SK-N-SH (cell line): Measurements from ENCODE around the gene GALNS. TPM values are rescaled to one million over a fixed set of nuclear protein-coding genes. Genes with fewer than 3 reads are reported as not detected.
A peak's percentile ranks its signal among the peaks of the same experiment; 100 is the strongest.

Experiments
- CTCF ChIA-PET: fragments of 300-600, 350-600 bp; formaldehyde crosslinking; extraction: SDS; loops from one replicate; lab custom pipeline; 2021; lab: Yijun Ruan, JAX
- POLR2A ChIA-PET: fragments of 350-600 bp; sonication (Branson Sonifier 250); formaldehyde crosslinking; extraction: SDS; loops from one replicate; lab custom pipeline; 2020; ENCODE audit warnings: antibody characterized with exemption, inconsistent platforms; lab: Yijun Ruan, JAX
- DNase-seq: peaks from one replicate; pipeline ENCODE4 v3.0.0; 2012
- H2AFZ ChIP-seq: fragments of 200-600 bp; sonication (generic); 2 replicates; pipeline ENCODE4 v1.8.1; 2016; ENCODE audit warnings: antibody characterized with exemption, mild to moderate bottlenecking, low read depth
- H3F3A ChIP-seq: fragments of 200-600 bp; sonication (generic); replicated peaks from 2 replicates; pipeline ENCODE3; 2016; ENCODE audit warnings: antibody characterized with exemption, mild to moderate bottlenecking; ENCODE audit not compliant: insufficient read depth
- H3K27ac ChIP-seq, 2 experiments: fragments of 200-500 bp in 1 of 2; fragments of 200-600 bp in 1 of 2; sonication (Bioruptor generic) in 1 of 2; sonication (generic), shearing (Covaris generic) in 1 of 2; 2 replicates each; pipeline versions ENCODE4 v1.5.1 to v1.6.1; 2014 to 2016; ENCODE audit warnings: low read depth in 2 of 2, inconsistent platforms in 1 of 2, low read length in 1 of 2, mild to moderate bottlenecking in 1 of 2, mixed read lengths in 1 of 2
- H3K27me3 ChIP-seq: fragments of 200-600 bp; sonication (generic), shearing (Covaris generic); 2 replicates; pipeline ENCODE4 v1.6.1; 2016; ENCODE audit warnings: mixed run types; ENCODE audit not compliant: insufficient read depth
- H3K36me3 ChIP-seq, 2 experiments: fragments of 200-500 bp in 1 of 2; fragments of 200-600 bp in 1 of 2; sonication (Bioruptor generic) in 1 of 2; sonication (generic) in 1 of 2; replicated peaks in 1 of 2; 2 replicates each; pipeline versions ENCODE3 to v1.5.1; 2014 to 2016; ENCODE audit warnings: low read length in 1 of 2, mild to moderate bottlenecking in 1 of 2; ENCODE audit not compliant: insufficient read depth in 2 of 2, control insufficient read depth in 1 of 2
- H3K4me1 ChIP-seq, 2 experiments: fragments of 200-500 bp in 1 of 2; fragments of 200-600 bp in 1 of 2; sonication (Bioruptor generic) in 1 of 2; sonication (generic), shearing (Covaris generic) in 1 of 2; 2 replicates each; pipeline versions ENCODE4 v1.5.1 to v1.6.1; 2014 to 2016; ENCODE audit warnings: low read depth in 1 of 2, low read length in 1 of 2, mixed run types in 1 of 2; ENCODE audit not compliant: insufficient read depth in 2 of 2, control insufficient read depth in 1 of 2
- H3K4me2 ChIP-seq: fragments of 200-600 bp; sonication (generic), shearing (Covaris generic); 2 replicates; pipeline ENCODE4 v1.6.1; 2017; ENCODE audit warnings: mixed run types
- H3K4me3 ChIP-seq, 2 experiments: fragments of 200-500 bp in 1 of 2; fragments of 200-600 bp in 1 of 2; sonication (Bioruptor generic) in 1 of 2; sonication (generic), shearing (Covaris generic) in 1 of 2; 2 replicates each; pipeline versions ENCODE4 v1.5.1 to v1.8.1; 2014 to 2016; ENCODE audit warnings: low read depth in 2 of 2, inconsistent platforms in 1 of 2, low read length in 1 of 2, mild to moderate bottlenecking in 1 of 2, mixed read lengths in 1 of 2, moderate library complexity in 1 of 2
- H3K79me2 ChIP-seq: fragments of 200-600 bp; sonication (generic); 2 replicates; pipeline ENCODE4 v1.8.1; 2017; ENCODE audit warnings: mild to moderate bottlenecking; ENCODE audit not compliant: insufficient read depth
- H3K9ac ChIP-seq: fragments of 200-600 bp; sonication (generic); 2 replicates; pipeline ENCODE4 v1.6.1; 2017; ENCODE audit warnings: mixed run types
- H3K9me2 ChIP-seq: fragments of 200-600 bp; sonication (generic); 2 replicates; pipeline ENCODE4 v1.6.1; 2017; ENCODE audit warnings: mixed run types
- H3K9me3 ChIP-seq: fragments of 200-600 bp; sonication (generic); 2 replicates; pipeline ENCODE4 v1.6.1; 2017; ENCODE audit warnings: mixed run types, mild to moderate bottlenecking, moderate library complexity
- H4K20me1 ChIP-seq: fragments of 200-600 bp; sonication (generic); 2 replicates; pipeline ENCODE4 v1.6.1; 2017; ENCODE audit warnings: mild to moderate bottlenecking, mixed run types; ENCODE audit not compliant: insufficient read depth
- CHD2 ChIP-seq: fragments of 150-350 bp; IDR thresholded peaks from 2 replicates; pipeline ENCODE4 v1.6.1; 2018; ENCODE audit warnings: low read length; ENCODE audit not compliant: partially characterized antibody
- CTCF ChIP-seq: fragments of 200-600 bp; sonication (generic); IDR thresholded peaks from 2 replicates; pipeline ENCODE4 v1.6.1; 2017; ENCODE audit warnings: antibody characterized with exemption, mild to moderate bottlenecking, moderate library complexity
- ELF1 ChIP-seq: IDR thresholded peaks from 2 replicates; pipeline ENCODE4 v1.4.0; 2012
- EP300 ChIP-seq, 2 experiments: IDR thresholded peaks; 2 replicates each; pipeline versions ENCODE4 v1.4.0 to v1.6.1; 2012; ENCODE audit warnings: borderline replicate concordance in 1 of 2, low read depth in 1 of 2, low read length in 1 of 2
- FOSL2 ChIP-seq: IDR thresholded peaks from 2 replicates; pipeline ENCODE4 v1.4.0; 2012; ENCODE audit warnings: low read depth, mild to moderate bottlenecking, moderate library complexity, borderline replicate concordance
- GATA2 ChIP-seq: sonication (generic); formaldehyde crosslinking; IDR thresholded peaks from 2 replicates; pipeline ENCODE4 v1.5.0; 2020; ENCODE audit warnings: mild to moderate bottlenecking, missing genetic modification reagents
- JUND ChIP-seq: IDR thresholded peaks from 2 replicates; pipeline ENCODE4 v1.4.0; 2012
- MEF2A ChIP-seq: IDR thresholded peaks from 2 replicates; pipeline ENCODE4 v1.4.0; 2012; ENCODE audit warnings: low read depth, borderline replicate concordance
- MXI1 ChIP-seq: IDR thresholded peaks from 2 replicates; pipeline ENCODE4 v1.6.1; 2012; ENCODE audit warnings: mild to moderate bottlenecking, low read depth, low read length, improper control_type of control experiment
- NFIC ChIP-seq: IDR thresholded peaks from 2 replicates; pipeline ENCODE4 v1.4.0; 2012; ENCODE audit warnings: borderline replicate concordance
- RAD21 ChIP-seq: IDR thresholded peaks from 2 replicates; pipeline ENCODE4 v1.6.1; 2012; ENCODE audit warnings: mild to moderate bottlenecking, low read length
- RCOR1 ChIP-seq: fragments of 150-350 bp; IDR thresholded peaks from 2 replicates; pipeline ENCODE4 v1.6.1; 2017; ENCODE audit warnings: antibody characterized with exemption, low read length
- REST ChIP-seq: IDR thresholded peaks from 2 replicates; pipeline ENCODE4 v1.6.1; 2012; ENCODE audit warnings: mild to moderate bottlenecking, low read depth, low read length, moderate library complexity
- RFX5 ChIP-seq: IDR thresholded peaks from 2 replicates; pipeline ENCODE4 v1.6.1; 2012; ENCODE audit warnings: mild to moderate bottlenecking, improper control_type of control experiment, low read length
- RXRA ChIP-seq: IDR thresholded peaks from 2 replicates; pipeline ENCODE4 v1.4.0; 2012; ENCODE audit warnings: low read depth, mild to moderate bottlenecking, borderline replicate concordance
- TCF12 ChIP-seq: IDR thresholded peaks from 2 replicates; pipeline ENCODE4 v1.4.0; 2012
- TEAD4 ChIP-seq: IDR thresholded peaks from 2 replicates; pipeline ENCODE4 v1.4.0; 2012; ENCODE audit warnings: mild to moderate bottlenecking, borderline replicate concordance; ENCODE audit not compliant: insufficient read depth
- WGBS: methylation state at CpG from one replicate; pipeline ENCODE4 v1.1.6; 2017; ENCODE audit warnings: low lambda C conversion rate; 5-methylcytosine and 5-hydroxymethylcytosine counted together
- polyA plus RNA-seq, 3 experiments: library from polyadenylated mRNA; depleted of rRNA; stranded (reverse); fragments of >200 nt; gene quantifications; 2 replicates each; pipeline ENCODE4 v1.2.3, GENCODE V29; 2012
- TF ChIP-seq, protein P1 (sequence below): IDR thresholded peaks from 2 replicates; pipeline ENCODE4 v1.4.0; 2012; ENCODE audit warnings: low read depth, borderline replicate concordance
- TF ChIP-seq, protein P2 (sequence below): IDR thresholded peaks from 2 replicates; pipeline ENCODE4 v1.4.0; 2012; ENCODE audit warnings: low read depth, borderline replicate concordance

The GALNS gene
- polyA plus RNA-seq, 1 of the 3 experiments (the other 2 are of a cell fraction) = 16.5 TPM

- peaks cover 94% of the 10 kb centered on the region for H3K79me2 ChIP-seq
- 44% methylated on average over 20 of the region's 30 CpGs for WGBS
- H4K20me1 ChIP-seq = peaks cover 97% of the 10 kb centered on the region
- H3K4me2 ChIP-seq = peak overlapping the region; percentile 79
- peak overlapping the region; percentile 42; the same call in 1 of the 2 replicates for H3K9ac ChIP-seq
- CTCF ChIA-PET = interaction anchor here (0.7 to 30.9 kb wide), 7 partner anchors 10 to 285 kb away, joined by 3 to 540 read pairs (median 6); no protein-coding TSS in a partner anchor
- peak; percentile 76 for DNase-seq
- TF ChIP-seq ELF1 (no peak), FOSL2 (no peak), MEF2A (no peak), GATA2 (CRISPR knock-in tag) (no peak), REST (no peak), RXRA (no peak), JUND (no peak), RFX5 (no peak), CTCF (no peak), TCF12 (no peak), EP300 (IDR thresholded peaks at IDR 0.05; ENCODE audit: borderline replicate concordance in 1 of 2, low read depth in 1 of 2, low read length in 1 of 2) (no peak), RCOR1 (no peak), CHD2 (no peak), MXI1 (no peak), NFIC (no peak), RAD21 (no peak), TEAD4 (no peak)
- TF ChIP-seq, protein P1, sequence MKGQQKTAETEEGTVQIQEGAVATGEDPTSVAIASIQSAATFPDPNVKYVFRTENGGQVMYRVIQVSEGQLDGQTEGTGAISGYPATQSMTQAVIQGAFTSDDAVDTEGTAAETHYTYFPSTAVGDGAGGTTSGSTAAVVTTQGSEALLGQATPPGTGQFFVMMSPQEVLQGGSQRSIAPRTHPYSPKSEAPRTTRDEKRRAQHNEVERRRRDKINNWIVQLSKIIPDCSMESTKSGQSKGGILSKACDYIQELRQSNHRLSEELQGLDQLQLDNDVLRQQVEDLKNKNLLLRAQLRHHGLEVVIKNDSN = no peak
- TF ChIP-seq, protein P2, sequence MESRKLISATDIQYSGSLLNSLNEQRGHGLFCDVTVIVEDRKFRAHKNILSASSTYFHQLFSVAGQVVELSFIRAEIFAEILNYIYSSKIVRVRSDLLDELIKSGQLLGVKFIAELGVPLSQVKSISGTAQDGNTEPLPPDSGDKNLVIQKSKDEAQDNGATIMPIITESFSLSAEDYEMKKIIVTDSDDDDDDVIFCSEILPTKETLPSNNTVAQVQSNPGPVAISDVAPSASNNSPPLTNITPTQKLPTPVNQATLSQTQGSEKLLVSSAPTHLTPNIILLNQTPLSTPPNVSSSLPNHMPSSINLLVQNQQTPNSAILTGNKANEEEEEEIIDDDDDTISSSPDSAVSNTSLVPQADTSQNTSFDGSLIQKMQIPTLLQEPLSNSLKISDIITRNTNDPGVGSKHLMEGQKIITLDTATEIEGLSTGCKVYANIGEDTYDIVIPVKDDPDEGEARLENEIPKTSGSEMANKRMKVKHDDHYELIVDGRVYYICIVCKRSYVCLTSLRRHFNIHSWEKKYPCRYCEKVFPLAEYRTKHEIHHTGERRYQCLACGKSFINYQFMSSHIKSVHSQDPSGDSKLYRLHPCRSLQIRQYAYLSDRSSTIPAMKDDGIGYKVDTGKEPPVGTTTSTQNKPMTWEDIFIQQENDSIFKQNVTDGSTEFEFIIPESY = no peak
- TF ChIP-seq, all 33 proteins: peak for 0
- Histone ChIP-seq H3F3A (peaks cover 34% of the 10 kb centered on the region), H3K27ac (peak overlapping the region in 1 of 2 experiments; percentile 88; a peak in 3 of 4 replicates), H3K4me3 (peak overlapping the region; percentile 11 to 24; a peak in 2 of 4 replicates), H3K27me3 (no peaks in the 10 kb centered on the region), H3K9me2 (no peaks in the 10 kb centered on the region), H3K36me3 (no peaks in the 10 kb centered on the region), H3K4me1 (peaks cover 35 to 67% of the 10 kb centered on the region in 2 experiments; a peak in 3 of 4 replicates), H2AFZ (no peak overlapping the region), H3K9me3 (no peaks in the 10 kb centered on the region)
- POLR2A ChIA-PET = no interaction called here
Measured at GRCh38 chr16:88769617-88770460, 86.9 kb downstream of the GALNS start.
